IMR-90 (cell line): ENCODE measurements around the gene LHPP. TPM values are rescaled to one million over a fixed set of nuclear protein-coding genes. Genes with fewer than 3 reads are reported as not detected.
A peak's percentile ranks its signal among the peaks of the same experiment; 100 is the strongest.

Experiments
- ATAC-seq: fragments of 200-7000 bp; cut with Tn5 transposase; 2 replicates; pipeline ENCODE4 v1.9.1; 2020; ENCODE audit warnings: low read depth, mild to moderate bottlenecking, moderate library complexity
- BruUV-seq: library from RNA; stranded (reverse); fragments of 400-500 nt; replicated peaks from 2 replicates; lab custom pipeline; 2021; lab: Mats Ljungman, UMichigan
- CTCF ChIA-PET: fragments of 300-600 bp; formaldehyde crosslinking; extraction: SDS; loops from one replicate; lab custom pipeline; 2021; ENCODE audit warnings: antibody characterized with exemption; lab: Yijun Ruan, JAX
- POLR2A ChIA-PET: fragments of 300-600 bp; sonication (Branson Sonifier 250); formaldehyde crosslinking; loops from one replicate; lab custom pipeline; 2022; ENCODE audit warnings: antibody characterized with exemption; ENCODE audit not compliant: unreplicated experiment; lab: Charles Lee
- DNase-seq: peaks from one replicate; pipeline ENCODE4 v3.0.0; 2013
- H2AFZ ChIP-seq: replicated peaks from 2 replicates; pipeline ENCODE3; 2013; ENCODE audit warnings: low read length, mild to moderate bottlenecking; ENCODE audit not compliant: poor library complexity
- H2AK5ac ChIP-seq: 2 replicates; pipeline ENCODE4 v1.6.1; 2013; ENCODE audit warnings: low read depth, low read length, inconsistent platforms
- H2AK9ac ChIP-seq: replicated peaks from 2 replicates; pipeline ENCODE3; 2013; ENCODE audit warnings: mild to moderate bottlenecking, low read depth, low read length, moderate library complexity; ENCODE audit not compliant: poor library complexity
- H2BK120ac ChIP-seq: 2 replicates; pipeline ENCODE4 v1.6.1; 2013; ENCODE audit warnings: low read depth, low read length, inconsistent platforms
- H2BK15ac ChIP-seq: 3 replicates; pipeline ENCODE4 v1.6.1; 2013; ENCODE audit warnings: low read depth, low read length, inconsistent platforms
- H2BK20ac ChIP-seq: 2 replicates; pipeline ENCODE4 v1.6.1; 2013; ENCODE audit warnings: low read depth, mild to moderate bottlenecking, inconsistent platforms, low read length, moderate library complexity
- H2BK5ac ChIP-seq: 2 replicates; pipeline ENCODE4 v1.6.1; 2013; ENCODE audit warnings: mild to moderate bottlenecking, low read depth, low read length, inconsistent platforms; ENCODE audit not compliant: poor library complexity, severe bottlenecking
- H3K14ac ChIP-seq: replicated peaks from 2 replicates; pipeline ENCODE4 v1.6.1; 2013; ENCODE audit warnings: low read depth, low read length, inconsistent platforms
- H3K18ac ChIP-seq: 2 replicates; pipeline ENCODE4 v1.6.1; 2013; ENCODE audit warnings: low read depth, low read length, control low read depth
- H3K23ac ChIP-seq: 2 replicates; pipeline ENCODE4 v1.6.1; 2013; ENCODE audit warnings: low read depth, low read length, inconsistent platforms
- H3K27ac ChIP-seq: 2 replicates; pipeline ENCODE4 v1.5.1; 2013; ENCODE audit warnings: mild to moderate bottlenecking, control low read depth, low read length; ENCODE audit not compliant: insufficient read depth
- H3K27me3 ChIP-seq: 2 replicates; pipeline ENCODE4 v1.6.1; 2013; ENCODE audit warnings: low read length; ENCODE audit not compliant: control insufficient read depth, insufficient read depth
- H3K36me3 ChIP-seq: 2 replicates; pipeline ENCODE4 v1.6.1; 2013; ENCODE audit warnings: low read length, mixed read lengths; ENCODE audit not compliant: control insufficient read depth, insufficient read depth
- H3K4ac ChIP-seq: 2 replicates; pipeline ENCODE4 v1.6.1; 2013; ENCODE audit warnings: low read depth, low read length, inconsistent platforms
- H3K4me1 ChIP-seq: 2 replicates; pipeline ENCODE4 v1.6.1; 2013; ENCODE audit warnings: low read length, mixed read lengths; ENCODE audit not compliant: control insufficient read depth, insufficient read depth
- H3K4me2 ChIP-seq: 2 replicates; pipeline ENCODE4 v1.6.1; 2013; ENCODE audit warnings: low read depth, mild to moderate bottlenecking, control low read depth, low read length, moderate library complexity
- H3K4me3 ChIP-seq: 2 replicates; pipeline ENCODE4 v1.5.1; 2013; ENCODE audit warnings: low read depth, mild to moderate bottlenecking, control low read depth, low read length, moderate library complexity; ENCODE audit not compliant: insufficient read depth
- H3K56ac ChIP-seq: 2 replicates; pipeline ENCODE4 v1.6.1; 2013; ENCODE audit warnings: low read length, inconsistent platforms; ENCODE audit not compliant: insufficient read depth; ENCODE audit errors: extremely low read depth
- H3K79me1 ChIP-seq, 2 experiments: 2 replicates each; pipeline ENCODE4 v1.6.1; 2013; ENCODE audit warnings: low read length in 2 of 2, inconsistent platforms in 1 of 2, low read depth in 1 of 2
- H3K9ac ChIP-seq: 2 replicates; pipeline ENCODE4 v1.6.1; 2013; ENCODE audit warnings: low read depth, low read length, control low read depth
- H3K9me1 ChIP-seq: 2 replicates; pipeline ENCODE4 v1.6.1; 2013; ENCODE audit warnings: low read length, inconsistent platforms; ENCODE audit not compliant: insufficient read depth
- H3K9me3 ChIP-seq: 2 replicates; pipeline ENCODE4 v1.6.1; 2013; ENCODE audit warnings: low read length; ENCODE audit not compliant: control insufficient read depth, insufficient read depth
- H4K20me1 ChIP-seq: 2 replicates; pipeline ENCODE4 v1.6.1; 2013; ENCODE audit warnings: low read length, inconsistent platforms; ENCODE audit not compliant: insufficient read depth
- H4K5ac ChIP-seq: 2 replicates; pipeline ENCODE4 v1.6.1; 2013; ENCODE audit warnings: mild to moderate bottlenecking, low read depth, low read length, control low read depth
- H4K8ac ChIP-seq, 2 experiments: 2 replicates each; pipeline ENCODE4 v1.6.1; 2013; ENCODE audit warnings: low read depth in 2 of 2, low read length in 2 of 2, control low read depth in 1 of 2, inconsistent platforms in 1 of 2
- H4K91ac ChIP-seq: 2 replicates; pipeline ENCODE4 v1.6.1; 2013; ENCODE audit warnings: low read depth, low read length, inconsistent platforms; ENCODE audit not compliant: insufficient read depth
- BHLHE40 ChIP-seq: fragments of 150-350 bp; IDR thresholded peaks from 2 replicates; pipeline ENCODE4 v1.6.1; 2016; ENCODE audit warnings: mild to moderate bottlenecking, low read depth, low read length
- FOS ChIP-seq: fragments of 150-350 bp; IDR thresholded peaks from 2 replicates; pipeline ENCODE4 v1.6.1; 2016; ENCODE audit warnings: low read depth, low read length
- MAZ ChIP-seq: IDR thresholded peaks from 2 replicates; pipeline ENCODE4 v1.6.1; 2012; ENCODE audit warnings: low read depth, mild to moderate bottlenecking, low read length, improper control_type of control experiment, moderate library complexity, borderline replicate concordance
- MXI1 ChIP-seq: IDR thresholded peaks from 2 replicates; pipeline ENCODE4 v1.6.1; 2012; ENCODE audit warnings: low read depth, mild to moderate bottlenecking, low read length, moderate library complexity, borderline replicate concordance
- NFE2L2 ChIP-seq: fragments of 150-350 bp; IDR thresholded peaks from 2 replicates; pipeline ENCODE4 v1.6.1; 2016; ENCODE audit warnings: low read depth, mild to moderate bottlenecking, low read length
- RAD21 ChIP-seq: IDR thresholded peaks from 2 replicates; pipeline ENCODE4 v1.6.1; 2012; ENCODE audit warnings: low read length, improper control_type of control experiment
- RCOR1 ChIP-seq: IDR thresholded peaks from 2 replicates; pipeline ENCODE4 v1.6.1; 2012; ENCODE audit warnings: mild to moderate bottlenecking, low read length, improper control_type of control experiment; ENCODE audit not compliant: insufficient replicate concordance
- RFX5 ChIP-seq: IDR thresholded peaks from 2 replicates; pipeline ENCODE4 v1.8.0; 2012; ENCODE audit warnings: low read depth, mild to moderate bottlenecking, low read length, moderate library complexity
- SMC3 ChIP-seq: fragments of 150-350 bp; IDR thresholded peaks from 2 replicates; pipeline ENCODE4 v1.6.1; 2016; ENCODE audit warnings: low read depth, mild to moderate bottlenecking, antibody characterized with exemption, low read length, moderate library complexity
- WGBS, 2 experiments: methylation state at CpG; one replicate each; pipeline versions ENCODE4 v1.1.5 to v1.1.7; 2013; ENCODE audit warnings: missing lambda C conversion rate in 2 of 2; ENCODE audit not compliant: insufficient read length in 1 of 2; ENCODE audit errors: extremely low coverage in 2 of 2; 5-methylcytosine and 5-hydroxymethylcytosine counted together
- dilution Hi-C: fragments of 300-500 bp; cut with HindIII; formaldehyde crosslinking; loops from one replicate; pipeline ENCODE4 v1.14.3; 2018; ENCODE audit warnings: low sequenced_read_pairs; ENCODE audit not compliant: unreplicated experiment
- in situ Hi-C: fragments of 300-500 bp; cut with MboI; formaldehyde crosslinking; loops from 3 replicates; pipeline ENCODE4 v1.14.3; 2019; ENCODE audit warnings: low sequenced_read_pairs, inconsistent platforms, mixed read lengths
- intact Hi-C: fragments of 100-400 bp; cut with micrococcal nuclease; formaldehyde crosslinking; loops from 2 replicates; pipeline ENCODE4 v1.10.0; 2022
- polyA plus RNA-seq, 3 experiments: library from polyadenylated mRNA; depleted of rRNA; stranded (reverse); fragments of >200 nt; gene quantifications; 2 replicates each; pipeline ENCODE4 v1.2.3, GENCODE V29; 2012; ENCODE audit warnings: low replicate concordance in 1 of 3
- total RNA-seq: library from RNA; depleted of rRNA; stranded (reverse); fragments of >200 nt; gene quantifications from 2 replicates; pipeline ENCODE4 v1.2.3, GENCODE V29; 2012
- TF ChIP-seq, protein P1 (sequence below): conservative IDR thresholded peaks from 2 replicates; pipeline ENCODE4 v1.5.1; 2012; ENCODE audit warnings: mild to moderate bottlenecking, low read depth, low read length, improper control_type of control experiment
- TF ChIP-seq, protein P2 (sequence below): fragments of 150-350 bp; IDR thresholded peaks from 2 replicates; pipeline ENCODE4 v1.6.1; 2017; ENCODE audit warnings: mild to moderate bottlenecking, antibody characterized with exemption, low read length, low read depth

Gene LHPP
- total and polyA plus RNA-seq, 2 of the 4 experiments (the other 2 are of a cell fraction), result 2.7 to 8.3 TPM

DNA sequence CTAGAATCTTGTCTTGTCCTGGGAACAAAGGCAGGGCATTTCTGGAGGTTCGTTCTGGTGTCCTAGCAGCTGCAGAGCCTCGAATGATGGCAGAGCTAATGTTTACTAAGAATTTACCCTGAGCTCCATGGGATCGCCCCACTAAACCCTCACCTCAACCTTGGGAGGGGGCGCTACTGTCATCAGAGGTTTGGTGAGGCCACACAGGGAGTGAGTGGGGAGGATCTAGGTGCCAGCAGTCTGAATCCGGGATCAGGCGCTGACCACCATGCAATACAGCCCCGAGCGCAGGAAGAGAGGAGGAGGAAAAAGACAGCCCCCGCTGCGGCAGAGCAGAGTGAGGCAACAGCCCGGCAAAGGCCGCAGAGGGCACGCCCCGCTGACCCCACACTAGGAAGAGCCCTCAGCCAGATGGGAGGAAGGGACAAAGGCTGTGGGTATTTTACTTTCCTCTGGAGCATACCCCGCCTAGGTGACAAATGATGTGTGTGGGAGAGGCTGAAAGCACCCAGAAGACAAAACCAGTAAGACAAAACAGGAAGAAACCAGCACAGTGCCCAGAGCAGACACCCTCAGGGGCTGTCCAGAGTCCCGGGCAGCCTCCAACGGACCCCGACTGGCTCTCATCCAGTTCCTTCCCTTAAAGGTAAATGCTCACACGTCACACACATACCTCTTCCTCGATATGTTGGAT is 179.1 kb downstream of the LHPP start:
- Histone ChIP-seq H3K4me2 (no peak overlapping the region), H2BK120ac (no peak overlapping the region)

More for the DNA sequence above, 179.1 kb downstream of the LHPP start:
- Histone ChIP-seq H4K20me1 (no peaks in the 10 kb centered on the region; the same call in 1 of the 2 replicates), H4K91ac (no peak overlapping the region), H3K79me1 (peaks cover 0 to 15% of the 10 kb centered on the region in 2 experiments; a peak in 1 of 4 replicates), H2BK20ac (no peak overlapping the region), H2AFZ (peak overlapping the region; percentile 23), H2AK5ac (no peak overlapping the region; the same call in 1 of the 2 replicates), H3K27ac (no peak overlapping the region), H3K9me3 (no peaks in the 10 kb centered on the region), H2AK9ac (no peak overlapping the region), H3K18ac (no peak overlapping the region; the same call in 1 of the 2 replicates), H3K4ac (no peak overlapping the region), H3K36me3 (no peaks in the 10 kb centered on the region), H3K9me1 (peaks cover 10% of the 10 kb centered on the region), H3K4me3 (no peak overlapping the region), H4K5ac (no peak overlapping the region), H3K4me1 (peaks cover 10% of the 10 kb centered on the region; the same call in 1 of the 2 replicates), H3K23ac (no peak overlapping the region), H3K9ac (no peak overlapping the region), H3K14ac (no peak overlapping the region), H2BK15ac (no peak overlapping the region), H2BK5ac (no peak overlapping the region), H4K8ac (no peak overlapping the region), H3K27me3 (no peaks in the 10 kb centered on the region), H3K56ac (no peak overlapping the region)
- BruUV-seq, result no TSS peak
- in situ Hi-C loops (no loop called here), dilution Hi-C loops (no loop called here), intact Hi-C loops (no loop called here)
- TF ChIP-seq MAZ, result no peak
- no peak for TF ChIP-seq NFE2L2
- TF ChIP-seq BHLHE40, result no peak
- TF ChIP-seq RCOR1, result no peak
- TF ChIP-seq SMC3, result no peak
- TF ChIP-seq, protein P1, sequence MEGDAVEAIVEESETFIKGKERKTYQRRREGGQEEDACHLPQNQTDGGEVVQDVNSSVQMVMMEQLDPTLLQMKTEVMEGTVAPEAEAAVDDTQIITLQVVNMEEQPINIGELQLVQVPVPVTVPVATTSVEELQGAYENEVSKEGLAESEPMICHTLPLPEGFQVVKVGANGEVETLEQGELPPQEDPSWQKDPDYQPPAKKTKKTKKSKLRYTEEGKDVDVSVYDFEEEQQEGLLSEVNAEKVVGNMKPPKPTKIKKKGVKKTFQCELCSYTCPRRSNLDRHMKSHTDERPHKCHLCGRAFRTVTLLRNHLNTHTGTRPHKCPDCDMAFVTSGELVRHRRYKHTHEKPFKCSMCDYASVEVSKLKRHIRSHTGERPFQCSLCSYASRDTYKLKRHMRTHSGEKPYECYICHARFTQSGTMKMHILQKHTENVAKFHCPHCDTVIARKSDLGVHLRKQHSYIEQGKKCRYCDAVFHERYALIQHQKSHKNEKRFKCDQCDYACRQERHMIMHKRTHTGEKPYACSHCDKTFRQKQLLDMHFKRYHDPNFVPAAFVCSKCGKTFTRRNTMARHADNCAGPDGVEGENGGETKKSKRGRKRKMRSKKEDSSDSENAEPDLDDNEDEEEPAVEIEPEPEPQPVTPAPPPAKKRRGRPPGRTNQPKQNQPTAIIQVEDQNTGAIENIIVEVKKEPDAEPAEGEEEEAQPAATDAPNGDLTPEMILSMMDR, result no peak
- TF ChIP-seq RAD21, result no peak
- no peak for TF ChIP-seq FOS
- TF ChIP-seq RFX5, result no peak
- TF ChIP-seq, protein P2, sequence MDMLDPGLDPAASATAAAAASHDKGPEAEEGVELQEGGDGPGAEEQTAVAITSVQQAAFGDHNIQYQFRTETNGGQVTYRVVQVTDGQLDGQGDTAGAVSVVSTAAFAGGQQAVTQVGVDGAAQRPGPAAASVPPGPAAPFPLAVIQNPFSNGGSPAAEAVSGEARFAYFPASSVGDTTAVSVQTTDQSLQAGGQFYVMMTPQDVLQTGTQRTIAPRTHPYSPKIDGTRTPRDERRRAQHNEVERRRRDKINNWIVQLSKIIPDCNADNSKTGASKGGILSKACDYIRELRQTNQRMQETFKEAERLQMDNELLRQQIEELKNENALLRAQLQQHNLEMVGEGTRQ, result no peak
- TF ChIP-seq MXI1, result no peak
- ATAC-seq, result peak; percentile 43
- 77% methylated on average over 7 of the region's 20 CpGs; no CpG with 5 or more reads in 1 of the 2 experiments for WGBS, 2 experiments
- DNase-seq, result no peak
- ChIA-PET CTCF (no interaction called here), POLR2A (no interaction called here)
